Heart left ventricle (tissue), 13 donors: ENCODE measurements around the gene RPS5.

Experiments used
- POLR2A ChIP-seq, 2 donors: fragments of 450-650 bp; IDR thresholded peaks; one replicate each; pipeline ENCODE4 v1.6.1; 2017; ENCODE audit warnings: antibody characterized with exemption in 2 of 2, mild to moderate bottlenecking in 2 of 2, moderate library complexity in 2 of 2
- TF ChIP-seq, protein P1 (sequence below), 12 donors: fragments of 200-600 bp; sonication (generic) in 4 of 12; IDR thresholded peaks; one replicate each; pipeline versions ENCODE4 v1.5.0 to v1.8.0; 2018 to 2022; ENCODE audit warnings: antibody characterized with exemption in 12 of 12, mild to moderate bottlenecking in 5 of 12
- donor health status: ischemic (EF 13 %, LVEDD 7.1; RV severe dilation, severe dysfunction).
- donor health status: DM: no; HTN: yes; CAD: no.
- donor health status: DM: no; HTN: no; CAD: no.
- donor health status: ischemic (EF 25% LVEDD 6.9; RV normal size, moderate dysfunction).
- donor health status: ischemic (EF 25% LVEDD 5.7; RV mildly dilated, moderate dysfunction).
- donor health status: ischemic (EF 35%, LVEDD 5.7; RV mildly dilated, moderate dysfunction).
- donor health status: nonischemic (EF 11% LVEDD 7.7; RV severe dilation, severe dysfunction).
- donor health status: DM: yes; HTN: yes; CAD: no.
- donor health status: PGD.
- donor health status: ischemic (EF 29% LVEDD 5.4; RV normal size, mild dysfunction).
- donor health status: nonischemic (EF 23%, LVEDD 6.1; RV moderate dilation, normal function).

DNA sequence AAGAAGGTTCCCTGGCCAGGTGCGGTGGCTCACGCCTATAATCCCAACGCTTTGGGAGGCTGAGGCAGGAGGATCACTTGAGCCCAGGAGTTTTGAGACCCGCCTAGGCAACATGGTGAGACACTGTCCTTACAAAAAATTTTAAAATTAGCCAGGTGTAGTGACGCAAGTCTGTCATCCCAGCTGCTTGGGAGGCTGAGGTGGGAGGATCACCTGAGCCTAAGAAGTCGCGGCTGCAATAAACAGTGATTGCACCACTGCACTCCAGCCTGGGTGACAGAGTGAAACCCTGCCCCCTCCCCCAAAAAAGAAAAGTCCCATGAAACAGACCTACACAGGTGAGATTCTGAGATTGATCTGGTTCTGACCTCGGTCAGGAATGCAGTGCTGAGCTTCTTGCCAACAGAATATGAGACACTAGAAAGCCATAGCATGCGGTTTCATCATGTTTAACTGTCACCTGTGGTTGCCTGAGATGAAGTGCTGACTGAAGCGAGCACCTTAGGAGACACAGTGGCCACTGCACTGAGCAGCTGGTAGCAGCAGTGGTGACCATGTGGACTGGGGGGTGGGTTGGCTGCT, 31.8 kb upstream of the RPS5 start:
- TF ChIP-seq, protein P1, sequence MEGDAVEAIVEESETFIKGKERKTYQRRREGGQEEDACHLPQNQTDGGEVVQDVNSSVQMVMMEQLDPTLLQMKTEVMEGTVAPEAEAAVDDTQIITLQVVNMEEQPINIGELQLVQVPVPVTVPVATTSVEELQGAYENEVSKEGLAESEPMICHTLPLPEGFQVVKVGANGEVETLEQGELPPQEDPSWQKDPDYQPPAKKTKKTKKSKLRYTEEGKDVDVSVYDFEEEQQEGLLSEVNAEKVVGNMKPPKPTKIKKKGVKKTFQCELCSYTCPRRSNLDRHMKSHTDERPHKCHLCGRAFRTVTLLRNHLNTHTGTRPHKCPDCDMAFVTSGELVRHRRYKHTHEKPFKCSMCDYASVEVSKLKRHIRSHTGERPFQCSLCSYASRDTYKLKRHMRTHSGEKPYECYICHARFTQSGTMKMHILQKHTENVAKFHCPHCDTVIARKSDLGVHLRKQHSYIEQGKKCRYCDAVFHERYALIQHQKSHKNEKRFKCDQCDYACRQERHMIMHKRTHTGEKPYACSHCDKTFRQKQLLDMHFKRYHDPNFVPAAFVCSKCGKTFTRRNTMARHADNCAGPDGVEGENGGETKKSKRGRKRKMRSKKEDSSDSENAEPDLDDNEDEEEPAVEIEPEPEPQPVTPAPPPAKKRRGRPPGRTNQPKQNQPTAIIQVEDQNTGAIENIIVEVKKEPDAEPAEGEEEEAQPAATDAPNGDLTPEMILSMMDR (IDR thresholded peaks at IDR 0.05) = no peak
- no peak for TF ChIP-seq POLR2A (IDR thresholded peaks at IDR 0.05)
